GM18526 (cell line): Measurements from ENCODE around the gene PARPBP.

Experiments
- POLR2A ChIP-seq: IDR thresholded peaks from 3 replicates; pipeline ENCODE4 v1.6.1; 2011; ENCODE audit not compliant: insufficient read length; ENCODE audit errors: extremely low read depth

PARPBP gene, protein sequence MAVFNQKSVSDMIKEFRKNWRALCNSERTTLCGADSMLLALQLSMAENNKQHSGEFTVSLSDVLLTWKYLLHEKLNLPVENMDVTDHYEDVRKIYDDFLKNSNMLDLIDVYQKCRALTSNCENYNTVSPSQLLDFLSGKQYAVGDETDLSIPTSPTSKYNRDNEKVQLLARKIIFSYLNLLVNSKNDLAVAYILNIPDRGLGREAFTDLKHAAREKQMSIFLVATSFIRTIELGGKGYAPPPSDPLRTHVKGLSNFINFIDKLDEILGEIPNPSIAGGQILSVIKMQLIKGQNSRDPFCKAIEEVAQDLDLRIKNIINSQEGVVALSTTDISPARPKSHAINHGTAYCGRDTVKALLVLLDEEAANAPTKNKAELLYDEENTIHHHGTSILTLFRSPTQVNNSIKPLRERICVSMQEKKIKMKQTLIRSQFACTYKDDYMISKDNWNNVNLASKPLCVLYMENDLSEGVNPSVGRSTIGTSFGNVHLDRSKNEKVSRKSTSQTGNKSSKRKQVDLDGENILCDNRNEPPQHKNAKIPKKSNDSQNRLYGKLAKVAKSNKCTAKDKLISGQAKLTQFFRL

DNA sequence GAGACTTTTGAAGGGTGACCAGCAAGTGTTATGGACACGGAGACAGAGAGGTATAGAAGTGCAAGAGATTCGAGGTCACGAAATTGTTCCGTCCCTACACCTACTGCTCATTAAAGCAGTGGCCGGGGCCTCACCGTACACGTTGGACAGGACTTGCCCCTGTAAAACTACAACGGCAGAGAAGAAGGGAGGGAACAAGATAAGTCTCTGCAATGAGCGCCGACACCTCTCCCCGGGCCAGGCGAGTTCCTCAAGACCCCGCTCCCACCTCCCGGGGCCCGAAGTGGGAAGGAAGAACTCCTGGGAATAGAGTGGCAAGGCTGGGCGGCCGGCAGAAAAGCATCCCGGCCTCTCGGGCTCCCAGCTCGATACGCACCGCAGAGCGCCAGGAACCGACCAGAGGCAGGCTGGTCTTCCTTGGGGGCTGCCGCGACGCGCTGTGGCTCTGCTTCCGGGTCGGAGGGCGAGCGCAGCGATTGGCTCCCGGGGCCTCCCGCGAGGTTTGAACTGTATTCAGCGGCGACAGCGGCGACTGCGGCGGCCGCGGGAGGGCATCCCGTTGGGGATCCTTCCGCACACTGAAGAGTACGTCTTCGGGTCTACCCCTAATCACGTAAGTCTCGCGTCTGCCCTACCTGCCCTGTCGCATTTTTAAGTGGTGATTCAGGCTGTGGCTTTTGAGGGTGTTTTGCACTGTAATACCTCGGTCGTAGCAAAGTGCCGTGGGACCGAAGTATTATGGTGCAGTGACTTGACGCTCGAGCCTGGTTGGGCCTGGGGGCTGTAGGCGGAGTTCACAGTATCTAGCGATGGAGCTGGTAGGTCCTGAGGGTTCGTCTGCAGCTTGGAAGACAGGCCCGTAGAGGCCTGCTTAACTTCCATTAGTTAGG, at the start of gene PARPBP, which contains the start of gene NUP37:
TSS of gene PARPBP (plus strand) at position 510 of the 890 bp plus-strand sequence. CDS start 3,706 bp downstream, outside the sequence.
TSS of gene NUP37 (minus strand) at position 441 of the 890 bp plus-strand sequence. CDS start 1,596 bp downstream, outside the sequence.
- peak; percentile 92 for TF ChIP-seq POLR2A

DNA sequence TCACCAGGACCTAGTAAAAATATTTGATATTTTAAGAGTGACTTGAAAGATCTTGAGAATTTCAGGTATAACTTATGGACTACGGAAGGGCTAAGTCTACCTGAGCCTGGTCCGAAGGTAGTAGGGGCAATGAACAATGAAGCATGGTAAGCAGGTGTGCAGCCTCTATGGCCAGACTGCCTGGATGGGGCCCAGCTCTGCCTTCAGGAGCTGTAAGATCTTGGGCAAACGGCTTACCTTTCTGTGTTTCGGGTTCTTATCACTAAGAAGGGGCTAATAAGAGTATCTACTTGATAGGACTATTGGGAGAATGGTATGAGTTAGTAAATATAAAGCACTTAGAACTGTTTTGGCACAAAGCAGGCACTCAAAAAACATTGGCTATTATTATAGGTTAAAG, 39.1 kb upstream of the PARPBP start:
- no peak for TF ChIP-seq POLR2A

DNA sequence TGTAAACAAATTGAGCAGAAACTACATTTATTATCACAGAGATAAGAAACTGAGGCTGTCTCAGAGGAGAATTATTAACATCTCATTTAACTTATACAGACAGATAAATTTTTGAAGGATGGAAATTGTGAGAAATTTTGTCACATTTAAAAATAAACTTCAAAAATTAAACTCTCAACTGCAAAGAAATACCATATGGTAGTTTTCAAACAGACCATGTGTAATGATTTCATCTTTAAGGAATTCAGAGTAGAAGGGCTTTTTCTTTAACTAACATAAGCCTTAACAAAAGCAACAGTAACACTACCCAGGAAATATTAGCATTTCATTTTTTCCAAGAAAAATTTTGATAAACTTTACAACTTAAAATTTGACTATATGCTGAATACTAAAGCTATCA, 26.7 kb upstream of the PARPBP start:
- no peak for TF ChIP-seq POLR2A

DNA sequence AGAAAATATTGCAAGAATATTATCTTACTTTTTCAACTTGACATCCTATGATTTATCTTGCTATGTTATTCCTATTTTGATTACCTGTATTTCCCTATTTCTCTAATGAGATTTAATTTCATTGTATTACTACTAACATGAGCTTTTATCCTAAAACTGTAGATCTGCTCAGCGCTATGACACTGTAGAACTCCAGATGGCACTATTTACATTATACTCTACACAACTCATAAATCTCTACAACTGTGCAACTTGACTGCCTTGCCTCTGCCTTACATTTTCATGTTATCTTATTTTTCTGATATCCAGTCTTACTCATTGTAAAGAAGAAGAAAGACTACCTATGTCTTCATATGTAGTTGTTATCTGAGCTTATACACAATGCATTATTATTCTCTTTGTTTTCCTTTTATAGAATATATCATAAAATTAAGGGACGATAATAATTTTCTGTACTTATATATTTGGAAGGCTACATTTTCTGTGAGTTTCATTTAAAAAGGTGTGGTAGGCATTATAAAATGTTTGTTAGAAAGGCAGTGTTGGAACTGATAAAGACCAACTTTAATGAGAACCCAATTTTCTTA, 24.2 kb upstream of the PARPBP start:
- TF ChIP-seq POLR2A, result no peak

DNA sequence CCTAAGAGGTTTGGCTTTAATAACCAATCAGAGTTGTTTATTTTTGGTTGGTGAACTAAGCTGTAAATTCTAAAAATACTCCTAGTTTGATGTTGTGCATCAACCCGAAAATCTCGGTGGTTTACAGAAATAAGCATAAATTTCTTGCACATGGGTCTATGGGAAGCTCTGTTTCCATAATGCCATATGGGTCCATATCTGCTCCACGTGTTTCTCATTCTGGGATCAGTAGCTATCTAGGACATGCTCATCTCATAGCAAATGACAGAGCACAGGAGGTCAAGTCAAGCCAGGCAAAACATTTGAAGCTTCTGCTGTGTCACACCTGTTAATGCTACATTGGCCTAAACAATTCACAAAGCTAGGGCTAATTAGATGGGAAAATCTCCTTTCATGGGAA, 23.1 kb upstream of the PARPBP start:
- TF ChIP-seq POLR2A, result no peak

DNA sequence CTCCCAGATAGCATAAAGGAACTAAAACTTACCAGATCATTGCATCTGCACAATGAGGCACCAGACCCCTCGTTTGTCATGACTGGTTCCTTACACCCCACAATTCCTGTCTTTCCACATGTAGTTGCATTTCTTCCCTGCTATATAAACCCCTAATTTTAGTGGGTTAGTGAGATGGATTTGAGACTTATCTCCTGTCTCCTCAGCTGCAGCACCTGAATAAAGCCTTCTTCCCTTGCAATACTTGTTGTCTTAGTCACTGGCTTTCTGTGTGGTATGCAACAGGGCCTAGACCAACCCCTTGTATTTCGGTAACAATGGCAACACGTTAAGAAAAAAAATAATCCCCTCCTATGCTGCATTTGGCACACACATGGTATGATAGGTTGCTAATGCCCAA, 13.1 kb upstream of the PARPBP start:
- no peak for TF ChIP-seq POLR2A

DNA sequence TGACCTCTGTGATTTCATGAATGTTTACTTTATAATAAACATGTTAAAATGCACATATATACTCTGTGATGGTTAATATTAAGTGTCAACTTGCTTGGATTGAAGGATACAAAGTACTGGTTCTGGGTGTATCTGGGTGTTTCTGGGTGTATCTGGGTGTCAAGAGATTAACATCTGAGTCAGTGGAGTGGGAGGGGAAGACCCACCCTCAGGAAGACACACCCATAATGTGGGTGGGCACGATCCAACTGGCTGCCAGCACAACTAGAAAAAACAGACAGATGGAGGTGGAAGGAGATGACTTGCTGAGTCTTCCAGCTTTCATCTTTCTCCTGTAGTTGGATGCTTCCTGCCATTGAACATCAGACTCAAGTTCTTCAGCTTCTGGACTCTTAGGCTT, 12.0 kb upstream of the PARPBP start:
- no peak for TF ChIP-seq POLR2A

DNA sequence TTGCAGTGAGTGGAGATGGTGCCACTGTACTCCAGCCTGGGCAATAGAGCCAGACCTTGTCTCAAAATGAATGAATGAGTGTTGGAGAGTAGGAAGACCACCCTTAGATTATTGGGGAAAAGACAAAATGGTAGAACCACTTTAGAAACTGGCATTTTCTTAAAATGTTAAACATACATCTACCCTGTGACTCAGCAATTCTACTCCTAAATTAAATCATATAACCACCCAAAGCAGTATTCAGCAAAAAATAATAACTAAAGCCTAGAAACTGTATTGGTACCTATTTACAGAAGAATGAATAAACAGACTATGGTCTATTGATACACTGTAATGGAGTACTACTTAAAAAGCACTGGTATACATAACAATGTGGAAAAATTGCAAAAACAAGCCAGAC, 9.2 kb upstream of the PARPBP start:
- TF ChIP-seq POLR2A, result no peak

DNA sequence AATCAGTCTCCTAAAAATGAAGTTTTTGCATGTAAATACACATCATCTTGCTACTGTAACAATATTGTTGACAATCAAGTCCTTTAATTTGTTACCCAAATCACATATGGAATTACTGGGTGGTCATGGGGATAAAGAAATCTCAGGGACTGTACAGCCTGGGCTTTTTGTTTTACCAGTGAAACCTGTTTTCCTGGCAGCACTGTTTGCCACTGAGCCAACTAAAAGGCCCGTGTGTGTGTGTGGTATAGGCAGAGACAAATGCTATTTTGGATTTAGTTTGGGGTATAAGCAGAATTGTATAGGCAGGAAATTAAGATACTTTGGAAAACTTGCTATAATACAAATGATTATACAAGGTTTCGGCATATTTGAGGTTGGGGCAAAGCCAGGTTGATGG, 5.8 kb upstream of the PARPBP start:
- no peak for TF ChIP-seq POLR2A

DNA sequence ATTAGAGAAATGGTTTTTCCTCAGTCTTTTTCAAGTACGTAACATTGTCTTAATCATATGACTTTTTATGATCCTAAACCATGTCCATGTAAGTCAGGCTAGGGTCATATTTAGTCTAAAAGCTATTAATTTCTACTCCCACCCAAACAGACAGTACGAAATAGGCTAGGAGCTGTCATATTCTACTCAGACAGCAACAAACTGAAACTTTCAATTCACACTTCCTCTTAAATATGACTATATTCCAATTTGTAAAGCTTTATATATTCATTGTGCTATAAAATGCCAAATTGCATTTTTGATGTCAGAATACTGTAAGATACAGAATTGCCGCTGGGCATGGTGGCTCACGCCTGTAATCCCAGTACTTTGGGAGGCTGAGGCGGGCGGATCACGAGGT, 3.6 kb upstream of the PARPBP start:
- no peak for TF ChIP-seq POLR2A

DNA sequence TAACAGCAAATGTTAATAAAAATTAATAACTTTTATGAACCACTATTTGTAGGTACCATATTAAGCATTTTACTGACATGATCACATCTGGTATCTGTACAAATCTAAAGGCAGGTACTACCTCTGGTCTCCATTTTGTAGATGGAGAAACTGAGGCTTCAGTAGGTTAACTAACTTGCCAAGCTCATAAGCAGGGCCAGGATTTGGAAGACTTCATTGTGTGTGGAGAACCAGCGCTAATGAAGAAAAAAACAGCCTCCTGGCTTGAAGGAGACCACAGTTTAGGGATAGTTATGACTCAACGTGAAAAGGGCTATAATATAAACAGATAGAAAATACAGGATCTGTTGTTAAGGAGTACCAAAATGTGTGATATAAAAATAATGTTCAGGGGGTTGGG, 1.1 kb upstream of the PARPBP start:
- TF ChIP-seq POLR2A, result no peak

DNA sequence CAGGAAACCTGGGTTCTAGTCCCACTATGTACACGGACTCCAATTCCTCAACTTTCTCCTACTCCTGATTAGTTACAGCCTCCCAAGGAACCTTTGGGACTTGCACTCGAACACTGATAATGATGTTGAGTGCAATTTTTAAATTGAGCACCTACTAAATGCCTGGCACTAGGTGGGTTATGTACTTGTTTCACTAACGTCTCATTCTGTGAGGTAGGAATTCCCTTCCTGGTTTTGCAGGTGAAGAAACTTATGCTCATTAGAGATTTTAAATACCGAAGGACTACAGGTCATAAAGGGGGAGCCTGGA, 536 bp downstream of the PARPBP start:
- no peak for TF ChIP-seq POLR2A

DNA sequence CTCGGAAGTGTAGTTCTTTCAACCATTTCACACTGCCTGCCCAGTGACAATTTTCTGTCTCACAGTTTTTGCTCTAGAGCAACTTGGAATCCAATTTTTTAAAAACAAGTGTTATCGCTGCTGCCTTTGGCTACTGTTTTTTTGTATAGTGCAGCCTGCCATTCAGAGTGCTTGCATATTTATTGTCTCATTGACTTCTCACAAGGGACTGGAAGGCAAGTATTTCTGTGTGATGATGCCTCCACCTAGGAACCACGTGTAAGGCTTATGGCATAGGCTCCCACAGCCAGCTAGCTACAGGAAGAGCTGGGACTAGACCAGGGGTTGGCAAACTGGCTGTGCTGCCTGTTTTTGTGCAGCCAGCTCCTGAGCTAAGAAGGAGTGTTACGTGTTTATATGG, 903 bp downstream of the PARPBP start:
- TF ChIP-seq POLR2A, result no peak

DNA sequence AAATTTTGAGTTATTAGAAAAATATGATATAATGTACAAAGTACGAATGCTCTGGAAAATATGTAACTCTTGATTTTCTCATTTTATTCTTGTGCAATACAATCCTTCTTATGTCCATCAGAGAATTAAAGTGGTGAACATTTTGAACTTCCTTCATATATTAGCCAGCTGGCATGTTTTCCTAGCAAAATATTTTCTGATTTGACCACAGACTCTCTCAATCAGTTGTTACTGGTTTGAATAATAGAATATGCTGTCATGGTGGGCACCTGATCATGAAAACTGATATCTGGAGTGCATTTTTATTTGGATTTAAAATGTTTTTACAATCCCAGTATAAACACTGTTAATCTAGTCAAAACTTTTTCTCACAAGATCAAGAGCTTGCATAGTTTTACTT, 24.2 kb downstream of the PARPBP start:
- no peak for TF ChIP-seq POLR2A

DNA sequence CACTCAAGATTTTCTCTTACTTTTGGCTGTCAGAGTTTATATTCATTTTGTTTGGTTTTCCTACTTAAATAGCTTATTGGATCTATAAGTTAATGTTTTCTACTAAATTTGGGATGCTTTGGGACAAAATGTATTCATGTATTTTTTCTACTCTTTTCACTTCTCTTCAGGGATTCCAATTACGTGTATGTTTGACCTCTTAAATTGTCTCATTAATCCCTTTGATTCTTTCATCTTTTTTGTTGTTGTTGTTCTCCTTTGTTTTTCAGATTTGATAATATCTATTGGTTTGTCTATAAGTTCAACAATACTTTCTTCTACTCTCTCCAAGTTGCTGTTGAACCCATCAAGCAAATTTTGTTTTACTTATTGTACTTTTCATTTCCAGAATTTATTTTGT, 43.4 kb downstream of the PARPBP start:
- no peak for TF ChIP-seq POLR2A
